Rectal smooth muscle tissue (tissue), 1 donor: ENCODE data around the gene PIGO.

Experiments
- H3K27ac ChIP-seq: one replicate; pipeline ENCODE4 v1.7.0; 2013; ENCODE audit warnings: low read depth, low read length, inconsistent platforms
- H3K27me3 ChIP-seq: one replicate; pipeline ENCODE4 v1.7.0; 2013; ENCODE audit warnings: low read length; ENCODE audit not compliant: control insufficient read depth, insufficient read depth
- H3K36me3 ChIP-seq: one replicate; pipeline ENCODE4 v1.7.0; 2013; ENCODE audit warnings: low read length; ENCODE audit not compliant: control insufficient read depth, insufficient read depth
- H3K4me1 ChIP-seq: one replicate; pipeline ENCODE4 v1.7.0; 2013; ENCODE audit warnings: low read length; ENCODE audit not compliant: control insufficient read depth, insufficient read depth
- H3K4me3 ChIP-seq: one replicate; pipeline ENCODE4 v1.7.0; 2013; ENCODE audit warnings: low read length
- H3K9ac ChIP-seq: one replicate; pipeline ENCODE4 v1.7.0; 2013; ENCODE audit warnings: low read length

Gene PIGO

DNA sequence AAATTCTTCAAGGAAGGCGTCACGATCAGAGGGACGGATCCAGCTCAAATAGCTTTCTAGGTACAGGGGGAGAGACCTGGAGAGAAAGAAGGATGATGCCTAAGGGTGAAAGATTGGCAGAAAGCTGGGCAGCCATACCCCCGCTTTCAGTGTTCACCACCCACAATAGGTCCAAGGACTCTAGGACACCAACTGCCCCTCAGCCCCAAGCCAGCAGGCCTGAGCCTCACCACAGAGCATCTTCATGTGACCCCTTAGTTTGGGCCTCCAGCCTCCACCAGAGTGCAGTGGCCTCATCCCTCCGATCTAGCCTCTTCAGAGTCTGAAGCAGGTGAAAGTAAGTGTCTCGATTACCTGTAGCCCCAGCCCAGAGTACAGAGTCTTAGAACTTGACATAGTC, 22.2 kb downstream of the PIGO start:
- no peak overlapping the region for H3K9ac ChIP-seq
- peaks cover 18% of the 10 kb centered on the region for H3K4me1 ChIP-seq
- no peak overlapping the region for H3K27ac ChIP-seq
- H3K4me3 ChIP-seq, result no peak overlapping the region
- no peaks in the 10 kb centered on the region for H3K27me3 ChIP-seq
- H3K36me3 ChIP-seq, result peaks cover 2% of the 10 kb centered on the region

DNA sequence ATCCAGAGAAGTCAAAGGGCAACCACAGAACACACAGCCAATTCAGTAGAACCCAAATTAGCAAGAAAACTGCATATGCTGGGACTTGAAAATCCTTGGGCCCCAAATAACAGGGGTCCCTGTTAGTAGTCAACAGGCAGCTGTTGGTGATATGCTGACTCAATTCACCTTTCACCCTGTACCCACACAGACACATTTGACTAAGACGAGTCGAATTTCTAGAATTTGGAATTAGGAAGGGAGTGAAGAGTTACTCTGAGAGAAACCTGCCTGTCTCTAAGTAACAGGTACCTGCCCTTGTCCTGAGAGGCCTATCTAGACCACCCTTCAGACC, 23.1 kb downstream of the PIGO start:
- peaks cover 2% of the 10 kb centered on the region for H3K36me3 ChIP-seq
- no peak overlapping the region for H3K9ac ChIP-seq
- no peak overlapping the region for H3K4me3 ChIP-seq
- peak overlapping the region; percentile 71 for H3K27ac ChIP-seq
- H3K27me3 ChIP-seq, result no peaks in the 10 kb centered on the region
- H3K4me1 ChIP-seq, result peaks cover 16% of the 10 kb centered on the region

DNA sequence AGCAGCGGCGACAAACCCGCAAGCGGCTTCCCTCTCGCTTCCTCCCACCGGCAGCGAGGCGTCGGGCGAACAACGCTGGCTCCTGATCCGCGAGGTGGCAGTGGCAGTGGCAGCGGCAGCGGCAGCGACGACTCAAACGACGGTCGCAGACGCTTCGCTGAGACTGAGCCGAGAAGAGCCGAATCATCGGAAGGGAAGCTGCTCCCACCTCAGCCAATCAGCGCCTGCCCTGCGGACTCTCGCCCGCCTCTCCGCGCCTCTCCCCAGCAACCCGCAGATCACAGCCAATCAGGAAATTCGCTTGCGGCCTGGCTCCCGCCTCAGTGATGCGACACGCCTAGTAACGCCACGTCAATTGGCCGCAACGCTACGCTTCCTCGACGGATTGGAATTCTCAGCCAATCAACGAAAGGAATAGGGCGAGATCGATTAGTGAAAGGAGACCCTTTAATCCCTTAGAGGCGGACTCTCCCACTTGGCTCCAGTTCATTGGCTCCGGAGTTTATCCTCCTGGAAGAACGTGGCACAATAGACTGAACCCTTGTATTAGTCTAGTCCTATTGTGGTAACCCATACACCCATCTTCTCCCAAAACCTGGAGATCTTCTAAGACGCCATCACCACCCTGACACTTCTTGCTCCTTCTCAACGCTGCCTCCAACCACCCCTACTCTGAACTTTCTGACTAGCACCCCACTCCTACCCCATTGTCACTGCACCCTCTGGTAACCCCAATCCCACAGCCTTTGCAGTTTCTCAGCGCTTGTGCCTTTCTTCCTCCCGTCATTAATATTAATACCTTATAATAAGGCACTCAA, 23.7 kb downstream of the PIGO start, which contains the start of gene VCP:
TSS of gene VCP (minus strand) at position 165 of the 818 bp plus-strand sequence. CDS start 272 bp downstream, outside the sequence.
- H3K9ac ChIP-seq, result peak within 1 kb of the TSS; percentile 91
- peaks cover 5% of the 10 kb centered on the region for H3K36me3 ChIP-seq
- H3K27me3 ChIP-seq, result no peaks in the 10 kb centered on the region
- peaks cover 16% of the 10 kb centered on the region for H3K4me1 ChIP-seq
- peak within 1 kb of the TSS; percentile 98 for H3K27ac ChIP-seq
- peak within 1 kb of the TSS; percentile 90 for H3K4me3 ChIP-seq

DNA sequence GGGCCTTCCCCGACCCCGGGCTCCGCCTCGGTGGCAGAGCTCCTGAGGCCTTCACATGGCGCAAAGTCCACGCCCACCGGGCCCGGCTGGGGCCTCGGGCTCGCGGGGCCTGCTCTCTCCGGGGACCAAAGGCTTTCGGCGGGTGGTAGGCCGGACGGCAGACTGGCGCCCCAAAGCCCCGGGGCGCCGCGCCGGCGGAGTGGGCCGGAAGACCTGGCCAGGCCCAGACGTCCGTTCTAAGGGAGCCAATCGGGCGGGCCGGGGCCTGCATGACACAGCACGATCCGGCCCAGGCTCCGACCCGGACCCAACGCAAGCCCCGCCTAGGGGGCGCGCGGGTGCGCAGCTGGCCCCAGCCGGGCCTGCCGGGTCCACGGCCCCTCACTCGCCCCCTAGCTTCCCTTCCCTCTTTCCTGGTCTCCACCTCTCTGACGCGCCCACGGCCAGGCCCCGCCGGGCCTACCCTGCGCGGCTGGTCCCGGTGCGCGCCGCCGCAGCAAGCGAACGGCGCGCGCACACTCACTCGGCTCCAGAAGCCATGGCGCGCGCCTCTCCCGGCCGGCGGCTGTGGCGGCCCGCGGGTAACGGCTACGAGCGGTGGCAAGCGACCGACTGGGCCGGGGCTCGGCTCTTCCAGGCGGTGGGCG, 24.5 kb downstream of the PIGO start:
- Histone ChIP-seq H3K4me1 (peaks cover 16% of the 10 kb centered on the region), H3K9ac (peak overlapping the region; percentile 91), H3K4me3 (peak overlapping the region; percentile 90), H3K27me3 (no peaks in the 10 kb centered on the region), H3K36me3 (peaks cover 12% of the 10 kb centered on the region), H3K27ac (peak overlapping the region; percentile 98)

DNA sequence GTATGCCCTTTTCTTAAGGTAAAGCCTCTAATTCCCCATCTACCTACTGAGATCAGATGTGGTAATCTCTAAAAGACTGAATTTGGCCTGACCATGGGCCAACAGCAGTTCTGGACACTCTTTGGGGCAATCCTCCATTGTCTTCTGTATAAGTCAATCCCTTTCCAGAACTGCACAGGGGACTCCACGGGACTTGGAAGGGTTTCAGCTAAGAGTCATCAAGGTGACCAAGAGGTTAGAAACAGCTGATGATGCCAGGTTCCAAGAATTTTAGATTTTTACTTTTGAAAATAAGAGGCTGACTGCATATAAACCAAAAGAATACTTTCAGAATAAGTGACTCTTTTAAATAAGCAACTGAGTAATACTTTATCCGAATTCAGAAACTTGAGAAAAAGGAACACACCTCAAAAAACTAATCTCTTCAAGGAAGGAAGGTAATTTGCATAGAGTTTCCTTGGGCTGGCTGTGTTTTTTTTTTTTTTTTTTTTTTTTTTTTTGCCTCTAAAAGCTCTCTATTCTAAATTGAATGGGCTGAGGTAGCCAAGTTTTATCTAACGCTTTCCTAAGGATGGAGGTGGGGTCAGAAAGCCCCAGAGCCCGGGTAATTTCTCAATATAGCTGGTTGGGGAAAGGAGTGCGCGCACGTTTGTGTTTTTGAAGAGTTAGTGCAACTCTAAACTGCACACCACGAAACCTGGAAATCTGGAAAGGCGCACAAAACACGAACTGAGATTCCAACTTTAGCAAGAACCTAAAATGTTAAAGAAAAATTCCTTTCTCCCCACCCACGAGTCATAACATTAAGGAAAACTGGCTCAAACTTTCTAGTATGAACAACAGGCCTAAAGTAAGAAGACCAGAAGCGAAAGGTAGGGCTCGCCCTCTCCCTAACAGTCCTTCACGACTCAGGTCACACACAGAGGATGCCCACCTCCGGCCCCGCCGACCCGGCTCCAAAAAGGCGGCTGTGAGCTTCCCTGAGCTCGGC, 25.3 kb downstream of the PIGO start:
- peaks cover 16% of the 10 kb centered on the region for H3K4me1 ChIP-seq

DNA sequence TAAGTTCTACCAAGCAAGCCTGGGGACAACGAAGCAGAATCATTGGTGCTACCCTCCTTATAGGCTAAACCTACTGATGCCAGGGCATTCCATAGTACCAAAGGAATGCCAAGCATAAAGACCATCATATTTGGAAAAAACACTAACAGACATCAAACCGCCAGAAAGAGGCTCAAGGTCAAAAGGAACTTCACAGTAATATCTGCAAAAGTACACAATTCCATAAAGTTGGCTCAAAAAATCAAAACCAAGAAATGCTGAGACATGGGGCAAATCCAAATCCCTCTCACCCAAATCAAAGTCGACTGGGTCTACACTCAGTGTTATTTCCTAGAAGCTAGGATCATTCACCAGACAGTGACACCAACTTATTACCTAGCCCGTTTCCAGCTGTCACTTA, 27.4 kb downstream of the PIGO start:
- Histone ChIP-seq H3K9ac (no peak overlapping the region), H3K27ac (no peak overlapping the region), H3K27me3 (no peaks in the 10 kb centered on the region), H3K36me3 (peaks cover 28% of the 10 kb centered on the region), H3K4me1 (peaks cover 16% of the 10 kb centered on the region), H3K4me3 (no peak overlapping the region)

More for the DNA sequence above, 25.3 kb downstream of the PIGO start:
- Histone ChIP-seq H3K9ac (peak overlapping the region; percentile 91), H3K36me3 (peaks cover 15% of the 10 kb centered on the region), H3K4me3 (peak overlapping the region; percentile 90), H3K27me3 (no peaks in the 10 kb centered on the region), H3K27ac (peak overlapping the region; percentile 98)

DNA sequence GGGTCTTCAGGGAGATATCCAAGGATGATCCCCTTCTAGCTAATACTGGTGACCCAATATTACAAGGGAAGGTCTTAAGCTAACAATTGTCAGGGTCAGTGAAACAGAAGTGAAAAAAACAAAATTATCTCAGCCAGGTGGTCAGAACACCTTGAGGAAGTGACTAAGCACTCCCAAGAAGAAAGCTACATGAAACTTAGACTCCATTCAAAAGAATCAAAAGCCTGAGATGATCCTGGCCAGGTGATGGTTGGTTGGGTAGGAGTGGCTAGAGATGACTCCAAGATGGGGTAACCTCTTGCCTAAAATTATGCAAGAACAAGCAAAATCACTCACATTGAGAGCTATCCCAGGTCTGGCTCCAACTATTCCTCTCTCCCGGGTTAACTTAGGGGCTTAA, 29.3 kb downstream of the PIGO start:
- H3K9ac ChIP-seq, result no peak overlapping the region
- peaks cover 16% of the 10 kb centered on the region for H3K4me1 ChIP-seq
- peaks cover 47% of the 10 kb centered on the region for H3K36me3 ChIP-seq
- no peak overlapping the region for H3K4me3 ChIP-seq
- no peak overlapping the region for H3K27ac ChIP-seq
- H3K27me3 ChIP-seq, result no peaks in the 10 kb centered on the region

DNA sequence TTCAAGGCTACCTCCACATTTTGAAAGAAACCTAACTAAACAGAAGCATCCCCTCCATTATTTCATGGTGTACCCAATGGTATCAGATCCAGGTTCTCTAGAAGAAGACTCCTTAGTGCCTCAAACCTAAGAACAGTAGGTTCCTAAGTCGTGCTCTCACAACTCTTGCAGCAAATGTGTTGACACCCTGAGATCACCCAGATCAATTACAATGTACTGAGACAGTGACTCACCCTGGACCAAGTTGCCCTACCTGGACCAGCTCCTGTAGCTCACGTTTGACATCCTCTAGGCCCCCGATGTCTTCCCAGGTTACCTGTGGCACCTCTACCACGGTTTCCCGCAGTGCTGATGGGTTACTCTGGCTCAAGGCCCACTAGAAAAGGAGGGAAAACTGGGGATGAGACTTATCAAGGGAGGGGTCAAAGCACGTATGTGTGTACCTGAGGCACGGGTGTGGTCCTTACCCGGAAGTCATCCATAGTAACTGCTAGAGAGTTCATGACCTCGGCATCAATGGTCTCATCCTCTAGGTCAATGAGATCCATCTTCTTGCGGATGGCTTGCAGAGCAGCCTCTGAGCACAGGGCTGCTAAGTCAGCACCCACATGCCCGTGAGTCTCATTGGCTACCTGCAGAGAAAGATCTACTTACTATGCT, 35.7 kb downstream of the PIGO start:
- Histone ChIP-seq H3K4me3 (no peak overlapping the region), H3K36me3 (peaks cover 89% of the 10 kb centered on the region), H3K9ac (no peak overlapping the region), H3K27ac (no peak overlapping the region), H3K27me3 (no peaks in the 10 kb centered on the region), H3K4me1 (no peaks in the 10 kb centered on the region)

DNA sequence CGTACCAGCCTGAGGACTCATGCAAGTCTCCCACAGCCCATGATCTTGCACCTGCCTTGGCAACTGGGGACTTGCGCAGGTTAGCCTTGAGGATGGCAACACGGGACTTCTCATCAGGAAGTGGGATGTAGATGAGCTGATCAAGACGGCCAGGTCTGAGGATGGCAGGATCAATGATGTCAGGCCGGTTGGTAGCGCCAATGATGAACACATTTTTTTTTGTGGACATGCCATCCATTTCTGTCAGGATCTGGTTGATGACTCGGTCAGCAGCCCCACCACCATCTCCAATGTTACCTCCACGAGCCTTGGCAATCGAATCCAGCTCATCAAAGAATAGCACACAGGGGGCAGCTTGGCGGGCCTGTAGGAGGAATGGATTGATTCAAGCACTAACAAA, 37.0 kb downstream of the PIGO start:
- Histone ChIP-seq H3K9ac (no peak overlapping the region), H3K4me1 (no peaks in the 10 kb centered on the region)

DNA sequence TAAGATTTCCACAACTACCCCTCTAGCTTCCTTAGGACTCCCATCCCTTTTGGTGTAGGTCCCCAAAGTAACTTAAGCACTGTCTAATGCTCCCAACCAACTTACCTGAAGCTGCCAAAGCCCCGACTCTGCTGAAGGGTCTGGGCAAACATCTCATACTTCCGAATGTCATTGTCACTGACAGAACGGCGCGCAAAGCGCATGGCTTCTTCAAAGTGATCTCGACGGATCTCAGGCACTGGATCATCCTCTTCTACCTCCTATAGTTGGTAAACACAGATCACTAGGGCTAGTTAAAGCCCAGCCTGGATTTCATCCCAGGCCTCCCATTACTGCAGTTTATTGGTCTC, 39.1 kb downstream of the PIGO start:
- Histone ChIP-seq H3K27ac (no peak overlapping the region), H3K4me1 (no peaks in the 10 kb centered on the region), H3K27me3 (no peaks in the 10 kb centered on the region), H3K9ac (no peak overlapping the region), H3K36me3 (peaks cover 59% of the 10 kb centered on the region), H3K4me3 (no peak overlapping the region)

More for the DNA sequence above, 37.0 kb downstream of the PIGO start:
- H3K27me3 ChIP-seq, result no peaks in the 10 kb centered on the region
- H3K4me3 ChIP-seq, result no peak overlapping the region
- H3K27ac ChIP-seq, result no peak overlapping the region
- peaks cover 79% of the 10 kb centered on the region for H3K36me3 ChIP-seq

DNA sequence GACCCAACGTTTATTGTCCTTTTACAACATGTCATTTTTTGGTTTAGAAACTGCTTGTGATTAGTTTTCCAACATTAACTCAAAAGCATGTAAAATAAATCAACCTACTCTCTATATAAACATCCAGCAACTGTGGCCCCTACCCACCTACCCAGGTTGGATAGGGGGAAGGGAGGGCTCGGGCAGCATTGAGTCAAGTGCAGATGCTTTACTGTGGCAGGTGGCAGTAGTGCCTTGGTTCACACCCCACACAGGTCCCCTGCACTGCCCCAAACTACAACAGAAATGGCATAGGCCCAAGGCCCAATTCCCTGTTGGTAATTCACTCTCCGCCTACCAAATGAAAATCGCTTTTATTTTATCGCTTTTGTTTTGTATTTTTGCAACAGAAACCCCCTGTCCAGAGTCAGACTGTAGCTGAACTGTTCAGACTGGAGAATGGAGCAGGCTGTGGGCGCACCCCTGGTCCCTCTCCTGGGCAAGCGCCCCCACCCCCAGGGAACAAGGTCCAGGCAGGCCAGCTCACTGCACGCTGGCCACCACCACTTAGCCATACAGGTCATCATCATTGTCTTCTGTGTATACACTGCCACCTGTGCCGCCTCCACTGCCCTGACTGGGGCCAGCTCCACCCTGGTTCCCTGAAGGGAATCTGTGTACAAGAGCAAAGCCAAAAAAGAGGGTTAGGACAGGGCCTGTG, 39.7 kb downstream of the PIGO start:
- Histone ChIP-seq H3K4me1 (no peaks in the 10 kb centered on the region), H3K27me3 (no peaks in the 10 kb centered on the region), H3K4me3 (no peak overlapping the region), H3K9ac (no peak overlapping the region), H3K36me3 (peaks cover 54% of the 10 kb centered on the region), H3K27ac (no peak overlapping the region)
